HCT116 (cell line): ENCODE data around the gene TNRC6C. TPM values are rescaled to one million over a fixed set of nuclear protein-coding genes. Genes with fewer than 3 reads are reported as not detected.

Source experiments
- ATAC-seq: fragments of 200-7000 bp; cut with Tn5 transposase; 2 replicates; pipeline ENCODE4 v1.9.1; 2020; ENCODE audit warnings: mild to moderate bottlenecking, moderate library complexity
- BruUV-seq: library from RNA; stranded (reverse); fragments of 400-500 nt; replicated peaks from 2 replicates; lab custom pipeline; 2021; lab: Mats Ljungman, UMichigan
- CTCF ChIA-PET: fragments of 300-600 bp; sonication (Branson Sonifier 250); formaldehyde crosslinking; loops from one replicate; lab custom pipeline; 2021; ENCODE audit warnings: antibody characterized with exemption; lab: Charles Lee
- POLR2A ChIA-PET: fragments of 300-600, 350-600 bp; sonication (Branson Sonifier 250); formaldehyde crosslinking; loops from one replicate; lab custom pipeline; 2021; ENCODE audit warnings: antibody characterized with exemption; lab: Charles Lee
- RAD21 ChIA-PET, 2 experiments: fragments of 300-600 bp; sonication (Branson Sonifier 250); formaldehyde crosslinking; loops; one replicate each; lab custom pipeline; 2023; ENCODE audit warnings: low total read pairs in 2 of 2; ENCODE audit not compliant: uncharacterized antibody in 2 of 2, unreplicated experiment in 2 of 2, low non-redundant PET in 1 of 2; lab: Charles Lee
- DNase-seq: peaks from one replicate; pipeline ENCODE4 v3.0.0-alpha.2; 2010; ENCODE audit warnings: low read depth, low spot score
- H2AFZ ChIP-seq: fragments of 200-600 bp; shearing (Covaris generic), sonication (generic); 2 replicates; pipeline ENCODE4 v1.6.1; 2017; ENCODE audit warnings: low read depth, mixed run types, mixed read lengths, antibody characterized with exemption, low read length; ENCODE audit not compliant: poor library complexity, severe bottlenecking
- H3K27ac ChIP-seq: 2 replicates; pipeline ENCODE4 v1.5.1; 2012; ENCODE audit warnings: low read depth, low read length
- H3K27me3 ChIP-seq: fragments of 200-600 bp; sonication (generic); 2 replicates; pipeline ENCODE4 v1.6.1; 2016; ENCODE audit warnings: mixed run types, low read length, mixed read lengths; ENCODE audit not compliant: insufficient read depth
- H3K36me3 ChIP-seq, 2 experiments: fragments of 200-500 bp in 1 of 2; fragments of 200-600 bp in 1 of 2; sonication (Bioruptor generic) in 1 of 2; sonication (generic) in 1 of 2; 2 replicates each; pipeline versions ENCODE4 v1.5.1 to v1.6.1; 2014 to 2016; ENCODE audit warnings: low read length in 2 of 2, inconsistent platforms in 1 of 2, mixed read lengths in 1 of 2, mixed run types in 1 of 2; ENCODE audit not compliant: insufficient read depth in 2 of 2, control insufficient read depth in 1 of 2
- H3K4me1 ChIP-seq, 2 experiments: fragments of 200-600 bp in 1 of 2; sonication (generic) in 1 of 2; 2 replicates each; pipeline versions ENCODE4 v1.5.1 to v1.6.1; 2012 to 2017; ENCODE audit warnings: low read length in 2 of 2, inconsistent platforms in 1 of 2, mild to moderate bottlenecking in 1 of 2, mixed read lengths in 1 of 2, mixed run types in 1 of 2, moderate library complexity in 1 of 2; ENCODE audit not compliant: insufficient read depth in 2 of 2, control insufficient read depth in 1 of 2
- H3K4me2 ChIP-seq: fragments of 200-600 bp; sonication (generic); 2 replicates; pipeline ENCODE4 v1.6.1; 2017; ENCODE audit warnings: mixed run types, low read length, mixed read lengths
- H3K4me3 ChIP-seq, 2 experiments: fragments of 200-600 bp in 1 of 2; sonication (generic) in 1 of 2; replicated peaks in 1 of 2; 2 replicates each; pipeline ENCODE4 v1.5.1; 2011 to 2016; ENCODE audit warnings: low read length in 2 of 2, control low read depth in 1 of 2, low read depth in 1 of 2, mild to moderate bottlenecking in 1 of 2, mixed read lengths in 1 of 2, mixed run types in 1 of 2
- H3K79me2 ChIP-seq: fragments of 200-600 bp; sonication (generic); 2 replicates; pipeline ENCODE4 v1.6.1; 2017; ENCODE audit warnings: mild to moderate bottlenecking, mixed run types, low read length, moderate library complexity, mixed read lengths; ENCODE audit not compliant: insufficient read depth
- H3K9ac ChIP-seq: fragments of 200-600 bp; sonication (generic); 2 replicates; pipeline ENCODE4 v1.6.1; 2016; ENCODE audit warnings: low read length, mixed read lengths
- H3K9me2 ChIP-seq: fragments of 200-600 bp; sonication (generic), shearing (Covaris generic); 2 replicates; pipeline ENCODE4 v1.6.1; 2017; ENCODE audit warnings: mixed run types, mild to moderate bottlenecking, moderate library complexity; ENCODE audit not compliant: insufficient read depth
- H3K9me3 ChIP-seq, 2 experiments: fragments of 200-500 bp in 1 of 2; fragments of 200-600 bp in 1 of 2; sonication (Bioruptor generic) in 1 of 2; sonication (generic) in 1 of 2; 2 replicates each; pipeline ENCODE4 v1.6.1; 2014 to 2017; ENCODE audit warnings: low read length in 2 of 2, mixed read lengths in 2 of 2, inconsistent platforms in 1 of 2, low read depth in 1 of 2, mild to moderate bottlenecking in 1 of 2, mixed run types in 1 of 2, moderate library complexity in 1 of 2; ENCODE audit not compliant: control insufficient read depth in 1 of 2, insufficient read depth in 1 of 2
- H4K20me1 ChIP-seq: fragments of 200-600 bp; sonication (generic), shearing (Covaris generic); 2 replicates; pipeline ENCODE4 v1.6.1; 2017; ENCODE audit warnings: mixed run types, mild to moderate bottlenecking, moderate library complexity; ENCODE audit not compliant: insufficient read depth
- CBX3 ChIP-seq: IDR thresholded peaks from 2 replicates; pipeline ENCODE4 v1.6.1; 2012; ENCODE audit warnings: low read depth
- CEBPB ChIP-seq: IDR thresholded peaks from 2 replicates; pipeline ENCODE4 v1.6.1; 2012; ENCODE audit warnings: low read depth
- EZH2 ChIP-seq: fragments of 200-600 bp; sonication (generic); IDR thresholded peaks from 2 replicates; pipeline ENCODE4 v1.6.1; 2017; ENCODE audit warnings: antibody characterized with exemption, mixed run types
- POLR2A ChIP-seq: IDR thresholded peaks from 2 replicates; pipeline ENCODE4 v1.7.0; 2011; ENCODE audit warnings: borderline replicate concordance; ENCODE audit not compliant: insufficient read depth, insufficient read length; ENCODE audit errors: extremely low read depth
- POLR2AphosphoS5 ChIP-seq: IDR thresholded peaks from 2 replicates; pipeline ENCODE4 v1.6.1; 2011; ENCODE audit warnings: mild to moderate bottlenecking, low read depth, low read length, moderate library complexity
- RAD21 ChIP-seq: IDR thresholded peaks from 2 replicates; pipeline ENCODE4 v1.6.1; 2012; ENCODE audit warnings: low read depth, mild to moderate bottlenecking
- SP1 ChIP-seq: IDR thresholded peaks from 2 replicates; pipeline ENCODE4 v1.6.1; 2012; ENCODE audit warnings: low read depth
- SRF ChIP-seq: IDR thresholded peaks from 2 replicates; pipeline ENCODE4 v1.6.1; 2012; ENCODE audit warnings: low read depth
- ZFX ChIP-seq: fragments of 450-650 bp; IDR thresholded peaks from 2 replicates; pipeline ENCODE4 v1.6.1; 2017
- intact Hi-C: fragments of 100-400 bp; cut with micrococcal nuclease; formaldehyde crosslinking; loops from 2 replicates; pipeline ENCODE4 v1.10.0; 2022
- total RNA-seq: library from RNA; stranded (reverse); gene quantifications from one replicate; pipeline ENCODE4 v1.2.1, GENCODE V29; 2021; ENCODE audit not compliant: unreplicated experiment
- TF ChIP-seq, protein P1 (sequence below): IDR thresholded peaks from 2 replicates; pipeline ENCODE4 v1.6.1; 2012; ENCODE audit warnings: low read depth
- TF ChIP-seq, protein P2 (sequence below), 3 experiments: fragments of 200-600 bp in 1 of 3; sonication (generic) in 1 of 3; IDR thresholded peaks in 2 of 3; conservative IDR thresholded peaks in 1 of 3; 2 replicates each; pipeline ENCODE4 v1.5.1; 2012 to 2017; ENCODE audit warnings: low read depth in 2 of 3, low read length in 2 of 3, antibody characterized with exemption in 1 of 3, borderline replicate concordance in 1 of 3, control low read depth in 1 of 3, mild to moderate bottlenecking in 1 of 3, mixed read lengths in 1 of 3, mixed run types in 1 of 3, moderate library complexity in 1 of 3; ENCODE audit not compliant: insufficient read depth in 1 of 3
- TF ChIP-seq, protein P3 (sequence below): IDR thresholded peaks from 2 replicates; pipeline ENCODE4 v1.6.1; 2012
- TF ChIP-seq, protein P4 (sequence below): IDR thresholded peaks from 2 replicates; pipeline ENCODE4 v1.6.1; 2011; ENCODE audit warnings: mild to moderate bottlenecking, low read length, moderate library complexity; ENCODE audit not compliant: insufficient replicate concordance; ENCODE audit errors: extremely low read depth

Gene TNRC6C
- total RNA-seq, 1 experiment from 2014 or later: 23.4 TPM

DNA sequence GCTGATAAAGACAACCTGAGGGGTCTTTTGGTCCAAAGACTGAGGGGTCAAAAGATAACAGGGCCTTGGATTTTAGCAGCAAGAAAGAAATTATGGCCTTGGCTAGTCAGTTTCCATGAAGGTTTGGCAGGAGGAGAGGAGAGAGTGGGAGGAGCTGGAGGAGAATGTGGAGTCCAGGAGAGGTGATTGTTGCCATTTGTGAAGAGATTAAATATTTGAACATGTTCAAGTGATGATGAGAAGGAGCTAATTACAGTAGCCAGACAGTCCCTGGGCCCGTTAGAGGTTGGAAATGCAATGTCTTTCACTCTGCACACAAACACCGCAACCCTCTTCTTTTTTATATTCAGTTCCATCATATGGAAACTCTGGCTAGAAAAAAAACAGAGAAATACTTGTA lies 68.6 kb downstream of the TNRC6C start:
- Histone ChIP-seq H3K9me2 (no peaks in the 10 kb centered on the region), H3K79me2 (no peaks in the 10 kb centered on the region), H3K27ac (no peak overlapping the region), H3K9me3 (no peaks in the 10 kb centered on the region), H3K9ac (no peak overlapping the region), H3K4me1 (peaks cover 0 to 9% of the 10 kb centered on the region in 2 experiments; a peak in 2 of 4 replicates), H3K4me2 (no peak overlapping the region), H2AFZ (no peak overlapping the region), H4K20me1 (no peaks in the 10 kb centered on the region), H3K36me3 (no peaks in the 10 kb centered on the region), H3K27me3 (no peaks in the 10 kb centered on the region), H3K4me3 (no peak overlapping the region)
- ChIA-PET POLR2A (interaction anchor here (0.5 kb wide), 1 partner anchor 113 kb away, joined by 7 read pairs; no protein-coding TSS in a partner anchor), RAD21 (interaction anchor here in 1 of 2 experiments (0.6 kb wide), 1 partner anchor 21 kb away, joined by 9 read pairs; no protein-coding TSS in a partner anchor), CTCF (interaction anchor here (0.9 to 1.9 kb wide), 3 partner anchors 13 to 395 kb away, joined by 3 to 6 read pairs (median 4); no protein-coding TSS in a partner anchor)
- DNase-seq (no peak), ATAC-seq (no peak)
- intact Hi-C loops: no loop called here
- BruUV-seq: no TSS peak
- TF ChIP-seq CBX3 (no peak), SRF (no peak)

DNA sequence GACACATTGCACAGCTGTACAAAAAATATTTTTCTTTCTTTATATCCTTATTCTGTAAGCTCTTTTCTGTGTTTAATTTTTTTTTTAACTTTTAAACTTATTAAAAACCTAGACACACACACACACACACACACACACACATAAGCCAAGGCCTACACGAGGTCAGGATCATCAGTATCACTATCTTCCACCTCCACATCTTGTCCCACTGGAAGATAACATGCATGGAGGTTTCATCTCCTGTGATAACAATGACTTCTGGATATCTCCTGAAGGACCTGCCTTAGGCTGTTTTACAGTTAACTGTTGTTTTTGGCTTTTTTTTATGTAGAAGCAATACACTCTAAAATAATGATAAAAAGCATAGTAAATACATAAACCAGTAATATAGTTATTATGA lies 71.2 kb downstream of the TNRC6C start:
- BruUV-seq: no TSS peak
- peaks cover 4 to 19% of the 10 kb centered on the region in 2 experiments for H3K4me1 ChIP-seq
- H2AFZ ChIP-seq: no peak overlapping the region
- DNase-seq (no peak), ATAC-seq (no peak)
- H3K4me3 ChIP-seq: no peak overlapping the region
- H3K9me3 ChIP-seq: no peaks in the 10 kb centered on the region
- no peaks in the 10 kb centered on the region for H3K79me2 ChIP-seq
- no peaks in the 10 kb centered on the region for H3K27me3 ChIP-seq
- POLR2A ChIA-PET: no interaction called here
- RAD21 ChIA-PET: no interaction called here
- H4K20me1 ChIP-seq: no peaks in the 10 kb centered on the region
- H3K4me2 ChIP-seq: no peak overlapping the region
- no peaks in the 10 kb centered on the region for H3K36me3 ChIP-seq
- no peak overlapping the region for H3K27ac ChIP-seq
- H3K9me2 ChIP-seq: no peaks in the 10 kb centered on the region
- intact Hi-C loops: no loop called here
- CTCF ChIA-PET: interaction anchor here (0.8 to 4.6 kb wide), 3 partner anchors 10 to 55 kb away, joined by 3 to 30 read pairs (median 4); no protein-coding TSS in a partner anchor
- no peak overlapping the region for H3K9ac ChIP-seq
- no peak for TF ChIP-seq EZH2
- no peak for TF ChIP-seq RAD21
- TF ChIP-seq POLR2A: no peak
- TF ChIP-seq POLR2AphosphoS5: no peak
- TF ChIP-seq, protein P1, sequence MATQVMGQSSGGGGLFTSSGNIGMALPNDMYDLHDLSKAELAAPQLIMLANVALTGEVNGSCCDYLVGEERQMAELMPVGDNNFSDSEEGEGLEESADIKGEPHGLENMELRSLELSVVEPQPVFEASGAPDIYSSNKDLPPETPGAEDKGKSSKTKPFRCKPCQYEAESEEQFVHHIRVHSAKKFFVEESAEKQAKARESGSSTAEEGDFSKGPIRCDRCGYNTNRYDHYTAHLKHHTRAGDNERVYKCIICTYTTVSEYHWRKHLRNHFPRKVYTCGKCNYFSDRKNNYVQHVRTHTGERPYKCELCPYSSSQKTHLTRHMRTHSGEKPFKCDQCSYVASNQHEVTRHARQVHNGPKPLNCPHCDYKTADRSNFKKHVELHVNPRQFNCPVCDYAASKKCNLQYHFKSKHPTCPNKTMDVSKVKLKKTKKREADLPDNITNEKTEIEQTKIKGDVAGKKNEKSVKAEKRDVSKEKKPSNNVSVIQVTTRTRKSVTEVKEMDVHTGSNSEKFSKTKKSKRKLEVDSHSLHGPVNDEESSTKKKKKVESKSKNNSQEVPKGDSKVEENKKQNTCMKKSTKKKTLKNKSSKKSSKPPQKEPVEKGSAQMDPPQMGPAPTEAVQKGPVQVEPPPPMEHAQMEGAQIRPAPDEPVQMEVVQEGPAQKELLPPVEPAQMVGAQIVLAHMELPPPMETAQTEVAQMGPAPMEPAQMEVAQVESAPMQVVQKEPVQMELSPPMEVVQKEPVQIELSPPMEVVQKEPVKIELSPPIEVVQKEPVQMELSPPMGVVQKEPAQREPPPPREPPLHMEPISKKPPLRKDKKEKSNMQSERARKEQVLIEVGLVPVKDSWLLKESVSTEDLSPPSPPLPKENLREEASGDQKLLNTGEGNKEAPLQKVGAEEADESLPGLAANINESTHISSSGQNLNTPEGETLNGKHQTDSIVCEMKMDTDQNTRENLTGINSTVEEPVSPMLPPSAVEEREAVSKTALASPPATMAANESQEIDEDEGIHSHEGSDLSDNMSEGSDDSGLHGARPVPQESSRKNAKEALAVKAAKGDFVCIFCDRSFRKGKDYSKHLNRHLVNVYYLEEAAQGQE: no peak
- TF ChIP-seq SP1: no peak
- no peak for TF ChIP-seq ZFX
- TF ChIP-seq, protein P2, sequence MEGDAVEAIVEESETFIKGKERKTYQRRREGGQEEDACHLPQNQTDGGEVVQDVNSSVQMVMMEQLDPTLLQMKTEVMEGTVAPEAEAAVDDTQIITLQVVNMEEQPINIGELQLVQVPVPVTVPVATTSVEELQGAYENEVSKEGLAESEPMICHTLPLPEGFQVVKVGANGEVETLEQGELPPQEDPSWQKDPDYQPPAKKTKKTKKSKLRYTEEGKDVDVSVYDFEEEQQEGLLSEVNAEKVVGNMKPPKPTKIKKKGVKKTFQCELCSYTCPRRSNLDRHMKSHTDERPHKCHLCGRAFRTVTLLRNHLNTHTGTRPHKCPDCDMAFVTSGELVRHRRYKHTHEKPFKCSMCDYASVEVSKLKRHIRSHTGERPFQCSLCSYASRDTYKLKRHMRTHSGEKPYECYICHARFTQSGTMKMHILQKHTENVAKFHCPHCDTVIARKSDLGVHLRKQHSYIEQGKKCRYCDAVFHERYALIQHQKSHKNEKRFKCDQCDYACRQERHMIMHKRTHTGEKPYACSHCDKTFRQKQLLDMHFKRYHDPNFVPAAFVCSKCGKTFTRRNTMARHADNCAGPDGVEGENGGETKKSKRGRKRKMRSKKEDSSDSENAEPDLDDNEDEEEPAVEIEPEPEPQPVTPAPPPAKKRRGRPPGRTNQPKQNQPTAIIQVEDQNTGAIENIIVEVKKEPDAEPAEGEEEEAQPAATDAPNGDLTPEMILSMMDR (IDR thresholded peaks at IDR 0.05 in 2 of 3, conservative IDR thresholded peaks at IDR 0.05 in 1 of 3; ENCODE audit: borderline replicate concordance in 1 of 3, insufficient read depth in 1 of 3, low read depth in 2 of 3, low read length in 2 of 3): no peak
- TF ChIP-seq, protein P3, sequence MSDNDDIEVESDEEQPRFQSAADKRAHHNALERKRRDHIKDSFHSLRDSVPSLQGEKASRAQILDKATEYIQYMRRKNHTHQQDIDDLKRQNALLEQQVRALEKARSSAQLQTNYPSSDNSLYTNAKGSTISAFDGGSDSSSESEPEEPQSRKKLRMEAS: no peak
- no peak for TF ChIP-seq SRF
- TF ChIP-seq, protein P4, sequence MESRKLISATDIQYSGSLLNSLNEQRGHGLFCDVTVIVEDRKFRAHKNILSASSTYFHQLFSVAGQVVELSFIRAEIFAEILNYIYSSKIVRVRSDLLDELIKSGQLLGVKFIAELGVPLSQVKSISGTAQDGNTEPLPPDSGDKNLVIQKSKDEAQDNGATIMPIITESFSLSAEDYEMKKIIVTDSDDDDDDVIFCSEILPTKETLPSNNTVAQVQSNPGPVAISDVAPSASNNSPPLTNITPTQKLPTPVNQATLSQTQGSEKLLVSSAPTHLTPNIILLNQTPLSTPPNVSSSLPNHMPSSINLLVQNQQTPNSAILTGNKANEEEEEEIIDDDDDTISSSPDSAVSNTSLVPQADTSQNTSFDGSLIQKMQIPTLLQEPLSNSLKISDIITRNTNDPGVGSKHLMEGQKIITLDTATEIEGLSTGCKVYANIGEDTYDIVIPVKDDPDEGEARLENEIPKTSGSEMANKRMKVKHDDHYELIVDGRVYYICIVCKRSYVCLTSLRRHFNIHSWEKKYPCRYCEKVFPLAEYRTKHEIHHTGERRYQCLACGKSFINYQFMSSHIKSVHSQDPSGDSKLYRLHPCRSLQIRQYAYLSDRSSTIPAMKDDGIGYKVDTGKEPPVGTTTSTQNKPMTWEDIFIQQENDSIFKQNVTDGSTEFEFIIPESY: no peak
- TF ChIP-seq CEBPB: no peak
